G401.6 (cell line): Measurements from ENCODE around the gene SLC6A12.
"Not testable (repeated sequence)": the region's sequence is repeated elsewhere in the genome, so short reads cannot be mapped to it uniquely, and the experiment has no call there.

ENCODE experiments used
- FAIRE-seq: peaks from 2 replicates; lab custom pipeline; 2012; peaks lifted over from hg19 to GRCh38; lab: Jason Lieb, UNC

The SLC6A12 gene

GRCh38 chr12:234891-235415, 21.0 kb upstream of the SLC6A12 start:
- no peak for FAIRE-seq

- no peak for FAIRE-seq
These were observed 20.1 kb upstream of the SLC6A12 start for GRCh38 chr12:234019-234418.

DNA sequence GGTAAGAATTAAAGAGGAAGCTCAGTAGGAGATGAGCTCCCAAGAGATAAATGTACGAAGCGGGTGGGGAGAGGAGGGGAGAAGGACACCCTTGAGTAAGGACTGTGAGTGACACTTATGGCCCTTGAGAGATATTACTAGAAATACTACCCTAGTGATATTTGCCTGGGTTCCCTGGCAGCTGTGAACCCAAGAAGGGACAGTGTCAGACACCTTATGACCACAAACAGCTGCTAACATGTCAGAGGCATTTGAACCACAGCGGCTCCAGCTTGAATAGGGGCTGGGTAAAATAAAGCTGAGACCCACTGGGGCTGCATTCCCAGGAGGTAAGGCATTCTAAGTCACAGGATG, 19.6 kb upstream of the SLC6A12 start:
- FAIRE-seq, result no peak

DNA sequence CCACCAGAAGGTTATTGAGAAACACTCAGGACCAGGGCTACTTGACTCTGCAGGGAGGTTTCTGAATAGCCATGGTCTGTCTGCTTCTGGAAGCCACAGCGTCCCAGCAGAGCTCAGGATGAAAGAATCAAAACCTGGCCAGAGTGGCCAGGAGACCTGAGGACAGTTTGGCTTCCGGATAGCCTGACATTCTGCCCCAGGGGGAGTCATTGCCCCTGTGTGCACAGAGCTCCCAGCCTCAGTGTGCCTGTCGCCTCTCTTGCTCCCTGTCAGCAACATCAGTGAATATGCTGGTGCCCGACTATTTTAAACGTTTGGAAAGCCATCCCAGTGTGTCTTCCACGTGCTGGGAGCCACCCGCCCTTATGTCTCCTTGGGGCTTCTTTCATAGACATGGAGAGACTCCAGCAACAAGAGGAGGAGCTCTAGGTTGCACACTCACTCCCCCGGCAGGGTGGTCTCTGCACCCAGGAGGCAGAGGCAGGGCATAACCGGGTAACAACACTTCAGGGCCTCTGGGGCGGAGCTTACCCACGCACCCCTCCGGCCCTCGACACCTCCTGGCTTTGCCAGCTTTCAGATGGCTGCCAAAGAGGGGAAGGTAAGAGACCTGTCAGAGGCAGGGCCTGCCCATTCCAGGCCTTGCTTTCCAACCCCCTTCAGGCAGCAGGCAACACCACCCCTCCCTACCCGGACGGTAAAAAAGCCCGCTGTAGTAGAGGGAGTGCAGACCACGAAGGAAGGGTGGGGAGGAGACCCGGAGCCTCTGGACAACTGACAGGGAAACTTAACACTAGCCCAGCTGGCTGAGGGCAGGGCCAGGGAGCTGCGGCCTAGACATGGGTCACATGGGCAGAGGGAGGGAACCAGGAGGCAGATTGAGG, 19.0 kb upstream of the SLC6A12 start:
- FAIRE-seq, result no peak

- FAIRE-seq, result no peak
These were observed 17.1 kb upstream of the SLC6A12 start for GRCh38 chr12:230925-231671.

- FAIRE-seq, result no peak
These were observed 15.7 kb upstream of the SLC6A12 start for GRCh38 chr12:229441-230191.

- no peak for FAIRE-seq
These were observed 14.9 kb upstream of the SLC6A12 start for GRCh38 chr12:228846-229200.

DNA sequence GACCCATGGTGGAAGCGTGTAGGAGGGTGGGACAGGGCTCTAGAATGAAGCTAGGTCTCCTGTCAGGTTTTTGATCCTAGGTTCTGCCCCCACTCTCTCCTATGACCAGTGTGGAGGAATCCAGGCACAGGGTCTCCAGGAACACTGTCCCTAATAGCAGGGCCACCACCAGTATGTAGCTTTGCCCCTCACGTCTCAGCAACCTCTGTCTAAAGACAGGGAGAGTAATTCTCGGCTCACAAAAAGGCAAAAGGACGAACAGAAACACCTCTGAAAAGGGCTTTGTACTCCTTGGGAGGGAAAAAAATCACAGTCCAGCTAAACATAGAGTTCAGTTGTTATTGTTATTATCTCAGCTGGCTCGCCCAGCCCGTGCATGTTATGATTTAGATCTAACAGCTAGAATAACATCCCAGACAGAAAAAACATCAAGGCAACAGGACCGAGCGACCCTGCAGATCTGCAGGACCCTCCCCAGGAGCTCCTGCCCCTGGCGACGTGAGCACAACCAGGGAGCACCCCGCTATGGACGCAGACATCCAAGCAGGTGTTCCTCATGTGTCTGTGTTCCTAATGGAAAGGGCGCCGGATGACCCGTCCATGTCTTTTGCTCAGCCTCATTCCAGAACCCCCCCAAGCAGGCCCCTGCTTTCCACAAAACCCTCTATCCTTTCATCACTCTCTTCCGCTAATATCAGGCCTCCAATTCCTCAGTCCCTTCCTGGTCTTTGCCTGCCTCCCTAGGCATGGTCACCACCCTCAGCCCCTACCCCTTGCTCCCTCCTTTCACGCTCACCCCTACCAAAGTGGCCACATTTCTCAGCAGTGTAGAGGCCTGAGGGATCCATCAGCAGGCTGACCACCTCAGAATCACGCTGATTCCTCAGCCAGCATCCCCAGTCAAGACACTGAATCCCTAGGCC, 14.2 kb upstream of the SLC6A12 start:
- FAIRE-seq, result no peak

GRCh38 chr12:227286-227915, 13.4 kb upstream of the SLC6A12 start:
- FAIRE-seq, result no peak

GRCh38 chr12:226401-226800, 12.4 kb upstream of the SLC6A12 start:
- FAIRE-seq, result no peak

DNA sequence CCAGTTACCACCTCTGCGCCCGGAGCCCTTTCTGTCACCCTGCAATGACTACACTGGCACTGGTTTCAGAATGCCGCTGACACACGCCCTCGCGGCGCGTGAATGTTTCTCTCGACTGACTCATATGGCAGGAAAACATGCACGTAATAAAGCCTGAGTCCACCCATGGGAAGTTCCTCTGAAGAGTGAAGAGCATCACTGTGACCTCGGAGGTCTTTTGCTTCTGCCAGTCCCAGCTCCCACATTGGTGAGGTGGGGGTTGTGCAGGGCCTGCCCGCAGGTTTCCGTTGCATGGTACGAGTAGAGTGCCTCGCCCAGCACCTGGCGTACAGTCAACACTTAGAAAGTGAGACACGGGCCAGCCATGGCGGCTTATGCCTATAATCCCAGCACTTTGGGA, 11.1 kb upstream of the SLC6A12 start:
- FAIRE-seq, result no peak

DNA sequence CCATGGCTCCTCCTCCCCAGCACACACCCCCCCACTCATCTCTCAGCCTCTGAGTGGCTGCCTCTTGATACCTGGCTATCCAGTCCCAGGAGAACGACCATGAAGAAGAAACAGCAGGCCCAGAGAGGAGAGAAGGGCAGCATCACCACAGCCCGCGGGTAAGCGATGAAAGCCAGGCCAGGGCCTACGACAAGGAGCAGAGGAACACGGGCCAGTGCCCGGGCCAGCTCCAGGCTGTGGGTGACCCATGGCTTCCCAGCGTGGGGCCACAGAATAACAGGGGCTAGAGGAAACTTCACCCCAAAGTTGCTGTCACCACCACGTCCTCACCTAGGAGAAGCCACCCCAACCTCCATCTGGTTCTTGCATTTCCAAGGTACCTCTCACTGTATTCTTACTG, 10.4 kb upstream of the SLC6A12 start:
- no peak for FAIRE-seq

- no peak for FAIRE-seq
These were observed 9.9 kb upstream of the SLC6A12 start for GRCh38 chr12:223841-224240.

DNA sequence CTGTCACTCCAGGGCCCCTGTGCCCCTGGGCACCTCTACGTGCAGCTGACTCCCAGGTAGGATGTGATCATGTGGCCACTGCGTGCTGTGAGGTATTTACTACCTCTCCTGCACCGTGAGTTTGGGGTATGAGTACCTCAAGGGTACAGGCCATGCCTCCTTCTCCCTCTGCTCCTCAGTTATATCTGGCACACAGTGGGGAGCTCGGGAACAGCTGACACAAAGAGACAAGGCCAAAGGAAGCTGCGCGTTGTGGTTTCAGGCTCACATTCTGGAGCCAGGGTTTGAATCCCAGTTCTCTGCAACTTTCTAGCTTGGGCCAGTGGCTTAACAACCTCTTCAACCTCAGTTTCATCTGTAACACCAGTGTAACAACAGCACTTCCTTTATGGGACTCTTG, 7.8 kb upstream of the SLC6A12 start:
- no peak for FAIRE-seq

- no peak for FAIRE-seq
These were observed 7.1 kb upstream of the SLC6A12 start for GRCh38 chr12:220946-221550.

GRCh38 chr12:220491-220890, 6.5 kb upstream of the SLC6A12 start:
- no peak for FAIRE-seq

GRCh38 chr12:219891-220352, 6.0 kb upstream of the SLC6A12 start:
- FAIRE-seq, result no peak

GRCh38 chr12:218728-219590, 5.0 kb upstream of the SLC6A12 start:
- FAIRE-seq, result no peak

DNA sequence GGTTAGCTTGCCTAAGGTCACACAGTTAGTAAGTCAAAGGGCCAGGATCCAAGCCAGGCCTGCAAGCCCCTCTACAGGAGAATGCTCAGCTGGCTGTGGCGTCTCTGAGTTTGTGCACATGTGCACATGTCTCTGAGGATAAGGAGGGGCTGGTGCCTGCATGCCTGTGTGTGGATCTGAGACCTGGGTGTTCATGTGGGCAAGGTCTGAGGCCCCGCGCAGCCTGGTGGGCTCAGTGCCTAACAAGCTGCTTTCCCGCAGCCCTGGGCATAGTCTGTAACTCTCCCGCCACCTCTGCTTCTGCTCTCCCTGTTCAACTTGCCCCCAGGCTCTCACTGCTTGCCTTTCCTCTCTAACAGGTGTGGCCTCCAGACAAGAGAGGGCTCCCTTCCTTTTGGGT, 4.3 kb upstream of the SLC6A12 start:
- no peak for FAIRE-seq

DNA sequence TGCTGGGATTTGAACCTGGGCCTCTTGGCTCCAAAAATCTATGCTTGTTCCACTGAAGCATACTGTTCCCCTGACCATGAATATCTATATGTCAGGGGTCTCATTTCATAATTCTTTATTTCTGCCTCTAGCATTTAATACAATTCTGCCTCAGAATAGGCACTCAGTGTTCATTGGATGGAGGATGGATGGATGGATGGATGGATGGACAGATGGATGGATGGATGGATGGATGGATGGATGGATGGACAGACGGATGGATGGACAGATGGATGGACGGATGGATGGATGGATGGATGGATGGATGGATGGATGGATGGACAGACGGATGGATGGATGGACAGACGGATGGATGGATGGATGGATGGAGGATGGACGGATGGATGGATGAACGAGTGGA, 3.1 kb upstream of the SLC6A12 start:
- not testable (repeated sequence) for FAIRE-seq
